GM19043 (cell line): ENCODE measurements around the gene MRPS26.
"Not testable (repeated sequence)": the region's sequence is repeated elsewhere in the genome, so short reads cannot be mapped to it uniquely, and the experiment has no call there.

Experiments used
- ATAC-seq: cut with Tn5 transposase; IDR thresholded peaks from one replicate; pipeline ENCODE4 v1.9.1; 2021; ENCODE audit warnings: low read depth; ENCODE audit not compliant: unreplicated experiment

The MRPS26 gene

GRCh38 chr20:3072530-3073250 is 26.8 kb downstream of the MRPS26 start:
- ATAC-seq: no peak

- ATAC-seq: not testable (repeated sequence)
These were observed 27.4 kb downstream of the MRPS26 start for GRCh38 chr20:3073251-3073643.

- ATAC-seq: no peak
These were observed 29.0 kb downstream of the MRPS26 start for GRCh38 chr20:3074812-3075211.

GRCh38 chr20:3075315-3075714 is 29.5 kb downstream of the MRPS26 start:
- not testable (repeated sequence) for ATAC-seq

GRCh38 chr20:3077618-3078134 is 31.8 kb downstream of the MRPS26 start:
- ATAC-seq: no peak

- ATAC-seq: no peak
These were observed 35.1 kb downstream of the MRPS26 start for GRCh38 chr20:3080939-3081388.

- no peak for ATAC-seq
These were observed 35.8 kb downstream of the MRPS26 start for GRCh38 chr20:3081641-3082040.

GRCh38 chr20:3082306-3082951 is 36.6 kb downstream of the MRPS26 start:
- no peak for ATAC-seq

- no peak for ATAC-seq
These were observed 37.4 kb downstream of the MRPS26 start for GRCh38 chr20:3082955-3083952.

GRCh38 chr20:3084283-3084985 is 38.6 kb downstream of the MRPS26 start, which contains the start of gene AVP:
AVP (minus strand) TSS chr20:3084724; CDS start chr20:3084674, 50 bp downstream.
- no peak for ATAC-seq

- ATAC-seq: no peak
These were observed 39.1 kb downstream of the MRPS26 start for GRCh38 chr20:3084986-3085360.

- ATAC-seq: no peak
These were observed 39.8 kb downstream of the MRPS26 start for GRCh38 chr20:3085571-3086072.

GRCh38 chr20:3088031-3088430 is 42.2 kb downstream of the MRPS26 start:
- no peak for ATAC-seq

- ATAC-seq: no peak
These were observed 44.7 kb downstream of the MRPS26 start for GRCh38 chr20:3090565-3090964.

GRCh38 chr20:3092611-3093379 is 46.9 kb downstream of the MRPS26 start:
- ATAC-seq: no peak

GRCh38 chr20:3093861-3094361 is 48.1 kb downstream of the MRPS26 start:
- no peak for ATAC-seq

- ATAC-seq: no peak
These were observed 49.2 kb downstream of the MRPS26 start for GRCh38 chr20:3094848-3095629.
